ENCODE data around the gene PARP1.

DNA sequence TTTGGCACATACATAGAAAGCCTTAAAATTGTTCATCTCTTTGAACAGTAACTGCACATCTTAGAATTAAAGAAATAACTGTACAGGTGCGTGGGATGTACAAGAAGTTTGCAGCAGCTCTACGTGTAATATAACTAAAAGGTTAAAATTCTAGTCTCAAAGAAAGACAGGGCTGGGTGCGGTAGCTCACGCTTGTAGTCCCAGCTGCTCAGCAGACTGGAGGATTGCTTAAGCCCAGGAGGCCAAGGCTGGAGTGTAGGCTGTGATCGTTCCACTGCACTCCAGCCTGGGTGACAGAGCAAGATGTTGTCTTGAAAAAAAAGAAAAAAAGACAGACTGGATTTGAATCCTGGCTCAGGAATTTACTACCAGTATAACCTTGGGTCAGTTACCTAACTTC, 13.4 kb downstream of the PARP1 start:
- TF ChIP-seq CTCF (conservative IDR thresholded peaks at IDR 0.05; ENCODE audit: low read depth, low read length) (no peak), EZH2 (IDR thresholded peaks at IDR 0.05; ENCODE audit: borderline replicate concordance, low read depth, low read length, poor library complexity, severe bottlenecking) (no peak)

Data from A673 (cell line).